ENCODE measurements around the gene FGF12. TPM values are rescaled to one million over a fixed set of nuclear protein-coding genes. Genes with fewer than 3 reads are reported as not detected.
A peak's percentile ranks its signal among the peaks of the same experiment; 100 is the strongest.

Gene FGF12
- total RNA-seq, 1 donor from 2014 or later, result 6.1 TPM

DNA sequence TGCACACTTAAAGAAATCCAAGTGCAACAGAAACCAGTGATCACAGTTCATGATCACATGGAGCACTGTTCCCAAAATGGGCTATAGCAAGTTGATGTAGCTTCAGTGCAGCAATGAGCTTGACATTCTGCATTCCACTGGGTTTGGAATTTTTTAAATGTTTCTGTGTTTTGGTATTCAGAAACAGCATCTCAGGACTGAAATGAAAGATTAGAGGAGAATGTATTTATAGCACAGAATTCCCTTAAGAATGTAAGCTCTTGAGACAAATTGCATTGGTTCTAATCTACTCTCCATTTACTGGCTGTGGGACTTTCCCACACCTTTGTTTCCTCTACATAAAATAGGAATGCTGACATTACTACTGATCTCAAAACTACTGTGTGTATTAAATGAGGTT is 162.7 kb downstream of the FGF12 start:
- no peak for DNase-seq (ENCODE audit: low spot score, unreplicated experiment)

DNA sequence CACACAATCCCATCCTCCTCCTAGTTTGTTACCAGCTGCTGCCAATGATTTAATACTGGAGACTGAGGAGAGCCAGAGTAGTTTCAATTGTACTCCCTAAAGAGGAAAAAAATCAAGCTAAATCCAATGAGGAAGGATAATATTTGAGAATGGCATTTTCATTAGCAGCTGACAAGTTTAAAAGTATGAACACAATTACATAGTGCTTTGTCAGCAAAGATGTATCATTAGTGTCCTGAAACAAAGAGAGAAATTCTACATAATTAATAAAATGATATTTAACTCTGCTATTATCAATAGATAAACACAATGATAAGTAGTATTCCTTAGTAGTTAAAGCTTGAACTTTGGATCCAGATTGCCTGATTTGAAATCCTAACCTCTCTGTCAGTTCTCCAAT is 163.9 kb downstream of the FGF12 start:
- Mint-ChIP-seq H3K36me3 (ENCODE audit: insufficient read depth) (no peaks in the 10 kb centered on the region), H3K27ac (no peak overlapping the region), H3K9me3 (ENCODE audit: low read depth) (peaks cover 2% of the 10 kb centered on the region), H3K4me3 (ENCODE audit: low read depth) (no peak overlapping the region), H3K27me3 (no peaks in the 10 kb centered on the region), H3K4me1 (ENCODE audit: low read depth) (peaks cover 4% of the 10 kb centered on the region)
- TF ChIP-seq, protein P1, sequence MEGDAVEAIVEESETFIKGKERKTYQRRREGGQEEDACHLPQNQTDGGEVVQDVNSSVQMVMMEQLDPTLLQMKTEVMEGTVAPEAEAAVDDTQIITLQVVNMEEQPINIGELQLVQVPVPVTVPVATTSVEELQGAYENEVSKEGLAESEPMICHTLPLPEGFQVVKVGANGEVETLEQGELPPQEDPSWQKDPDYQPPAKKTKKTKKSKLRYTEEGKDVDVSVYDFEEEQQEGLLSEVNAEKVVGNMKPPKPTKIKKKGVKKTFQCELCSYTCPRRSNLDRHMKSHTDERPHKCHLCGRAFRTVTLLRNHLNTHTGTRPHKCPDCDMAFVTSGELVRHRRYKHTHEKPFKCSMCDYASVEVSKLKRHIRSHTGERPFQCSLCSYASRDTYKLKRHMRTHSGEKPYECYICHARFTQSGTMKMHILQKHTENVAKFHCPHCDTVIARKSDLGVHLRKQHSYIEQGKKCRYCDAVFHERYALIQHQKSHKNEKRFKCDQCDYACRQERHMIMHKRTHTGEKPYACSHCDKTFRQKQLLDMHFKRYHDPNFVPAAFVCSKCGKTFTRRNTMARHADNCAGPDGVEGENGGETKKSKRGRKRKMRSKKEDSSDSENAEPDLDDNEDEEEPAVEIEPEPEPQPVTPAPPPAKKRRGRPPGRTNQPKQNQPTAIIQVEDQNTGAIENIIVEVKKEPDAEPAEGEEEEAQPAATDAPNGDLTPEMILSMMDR (IDR thresholded peaks at IDR 0.05; ENCODE audit: unreplicated experiment), result no peak
- no peak for DNase-seq (ENCODE audit: low spot score, unreplicated experiment)

More for the DNA sequence above, 162.7 kb downstream of the FGF12 start:
- Mint-ChIP-seq H3K9me3 (ENCODE audit: low read depth) (no peaks in the 10 kb centered on the region), H3K27me3 (no peaks in the 10 kb centered on the region), H3K27ac (peak overlapping the region; percentile 33), H3K4me3 (ENCODE audit: low read depth) (no peak overlapping the region), H3K36me3 (ENCODE audit: insufficient read depth) (no peaks in the 10 kb centered on the region), H3K4me1 (ENCODE audit: low read depth) (peaks cover 4% of the 10 kb centered on the region)
- TF ChIP-seq, protein P1 (IDR thresholded peaks at IDR 0.05; ENCODE audit: unreplicated experiment), result no peak

DNA sequence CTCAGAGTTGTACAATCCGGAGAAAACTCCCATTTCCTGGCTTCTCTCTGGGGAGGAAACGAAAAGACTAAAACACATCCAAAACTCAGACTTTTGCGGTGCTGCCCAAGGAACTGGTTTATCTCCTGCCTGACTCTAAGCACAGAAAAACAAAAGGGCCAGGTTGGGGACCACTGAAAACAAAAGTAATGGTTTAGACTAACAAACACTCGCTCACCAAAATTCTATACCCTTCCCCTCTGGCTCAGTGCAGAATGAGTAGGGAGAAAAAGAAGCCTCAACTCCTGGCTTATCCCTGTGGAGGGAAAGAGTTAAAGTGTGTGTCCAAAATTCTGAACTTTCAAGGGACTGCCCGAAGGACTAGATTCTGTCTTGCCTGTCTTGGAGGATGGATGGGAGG is 173.6 kb downstream of the FGF12 start:
- DNase-seq (ENCODE audit: low spot score, unreplicated experiment), result no peak
- H3K27me3 Mint-ChIP-seq, result no peaks in the 10 kb centered on the region
- H3K9me3 Mint-ChIP-seq (ENCODE audit: low read depth), result peaks cover 18% of the 10 kb centered on the region
- no peaks in the 10 kb centered on the region for H3K4me1 Mint-ChIP-seq (ENCODE audit: low read depth)
- TF ChIP-seq, protein P1 (IDR thresholded peaks at IDR 0.05; ENCODE audit: unreplicated experiment), result no peak
- no peaks in the 10 kb centered on the region for H3K36me3 Mint-ChIP-seq (ENCODE audit: insufficient read depth)
- no peak overlapping the region for H3K27ac Mint-ChIP-seq
- H3K4me3 Mint-ChIP-seq (ENCODE audit: low read depth), result no peak overlapping the region

DNA sequence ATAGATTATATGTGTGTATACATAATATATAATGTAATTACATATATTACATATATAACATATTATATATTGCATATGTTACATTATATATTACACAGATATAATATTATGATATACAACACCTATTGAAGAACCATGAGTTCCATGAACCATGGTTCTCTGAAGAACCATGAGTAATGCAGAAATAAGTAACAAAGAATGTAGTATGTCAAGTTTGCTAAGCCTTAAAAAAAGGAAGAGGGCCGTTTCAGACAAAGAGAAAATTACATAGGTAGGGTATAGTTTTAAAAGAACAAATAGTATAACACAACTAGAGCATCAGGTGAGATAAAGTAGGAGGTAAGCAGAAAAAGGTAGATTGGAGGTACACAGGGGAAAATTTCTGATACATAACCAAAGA is 177.0 kb downstream of the FGF12 start:
- H3K9me3 Mint-ChIP-seq (ENCODE audit: low read depth), result peaks cover 10% of the 10 kb centered on the region
- no peak overlapping the region for H3K4me3 Mint-ChIP-seq (ENCODE audit: low read depth)
- no peak overlapping the region for H3K27ac Mint-ChIP-seq
- H3K36me3 Mint-ChIP-seq (ENCODE audit: insufficient read depth), result no peaks in the 10 kb centered on the region
- H3K27me3 Mint-ChIP-seq, result no peaks in the 10 kb centered on the region
- TF ChIP-seq, protein P1 (IDR thresholded peaks at IDR 0.05; ENCODE audit: unreplicated experiment), result no peak
- no peak for DNase-seq (ENCODE audit: low spot score, unreplicated experiment)
- no peaks in the 10 kb centered on the region for H3K4me1 Mint-ChIP-seq (ENCODE audit: low read depth)

DNA sequence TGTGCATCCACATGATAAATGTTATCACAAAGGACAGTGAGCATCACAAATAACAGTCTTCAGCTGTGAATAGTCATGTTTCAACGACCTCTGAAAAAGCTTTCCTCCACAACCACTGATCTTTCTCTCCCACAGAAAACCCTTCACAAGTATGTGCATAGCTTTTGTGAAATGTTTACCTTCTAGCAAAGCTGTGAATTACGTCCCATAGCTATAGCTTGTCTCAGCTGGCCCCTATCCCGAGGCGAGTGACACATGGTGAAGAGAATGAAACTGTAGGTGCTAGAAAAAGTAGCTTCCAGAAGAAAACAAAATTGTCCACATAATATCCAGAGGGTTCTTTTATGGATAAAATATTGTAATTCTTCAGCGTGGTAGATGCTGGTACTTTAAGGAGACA is 182.0 kb downstream of the FGF12 start:
- H3K9me3 Mint-ChIP-seq (ENCODE audit: low read depth), result no peaks in the 10 kb centered on the region
- no peaks in the 10 kb centered on the region for H3K36me3 Mint-ChIP-seq (ENCODE audit: insufficient read depth)
- no peaks in the 10 kb centered on the region for H3K4me1 Mint-ChIP-seq (ENCODE audit: low read depth)

More for the DNA sequence above, 182.0 kb downstream of the FGF12 start:
- DNase-seq (ENCODE audit: low spot score, unreplicated experiment), result no peak
- TF ChIP-seq, protein P1 (IDR thresholded peaks at IDR 0.05; ENCODE audit: unreplicated experiment), result no peak
- H3K27me3 Mint-ChIP-seq, result no peaks in the 10 kb centered on the region
- H3K27ac Mint-ChIP-seq, result no peak overlapping the region
- H3K4me3 Mint-ChIP-seq (ENCODE audit: low read depth), result no peak overlapping the region

All from progenitor cell of endocrine pancreas (in vitro differentiated cells).